Endodermal cell (in vitro differentiated cells): Measurements from ENCODE around the gene IGFBP3. TPM values are rescaled to one million over a fixed set of nuclear protein-coding genes. Genes with fewer than 3 reads are reported as not detected.

ENCODE experiments used
- DNase-seq: peaks from one replicate; pipeline ENCODE4 v3.0.0-alpha.2; 2017
- H3K27ac ChIP-seq: 2 replicates; pipeline ENCODE4 v1.5.1; 2013; ENCODE audit warnings: mild to moderate bottlenecking, low read depth, low read length, moderate library complexity
- H3K27me3 ChIP-seq: 2 replicates; pipeline ENCODE4 v1.6.1; 2013; ENCODE audit warnings: mild to moderate bottlenecking, low read length, moderate library complexity; ENCODE audit not compliant: insufficient read depth, control insufficient read depth, poor library complexity, severe bottlenecking
- H3K36me3 ChIP-seq: 2 replicates; pipeline ENCODE4 v1.7.0; 2013; ENCODE audit warnings: mild to moderate bottlenecking, low read length, moderate library complexity; ENCODE audit not compliant: control insufficient read depth, insufficient read depth
- H3K4me1 ChIP-seq: one replicate; pipeline ENCODE4 v1.7.0; 2013; ENCODE audit warnings: low read length; ENCODE audit not compliant: control insufficient read depth, insufficient read depth
- H3K4me3 ChIP-seq: 2 replicates; pipeline ENCODE4 v1.5.1; 2013; ENCODE audit warnings: mild to moderate bottlenecking, low read length, moderate library complexity
- H3K9ac ChIP-seq: 2 replicates; pipeline ENCODE4 v1.6.1; 2013; ENCODE audit warnings: mild to moderate bottlenecking, low read length, moderate library complexity; ENCODE audit not compliant: poor library complexity, severe bottlenecking; ENCODE audit errors: extremely low read depth
- H3K9me3 ChIP-seq: 2 replicates; pipeline ENCODE4 v1.6.1; 2013; ENCODE audit warnings: mild to moderate bottlenecking, low read length, moderate library complexity; ENCODE audit not compliant: control insufficient read depth
- H3K27ac Mint-ChIP-seq: 2 replicates; pipeline ENCODE4 v1.8.0; 2020; ENCODE audit warnings: mixed read lengths
- H3K27me3 Mint-ChIP-seq: 2 replicates; pipeline ENCODE4 v1.8.0; 2021; ENCODE audit warnings: mild to moderate bottlenecking, mixed read lengths; ENCODE audit not compliant: insufficient read depth
- H3K36me3 Mint-ChIP-seq: 2 replicates; pipeline ENCODE4 v1.8.0; 2020; ENCODE audit warnings: low read depth, mixed read lengths
- H3K4me1 Mint-ChIP-seq: 2 replicates; pipeline ENCODE4 v1.8.0; 2020; ENCODE audit warnings: mixed read lengths
- H3K4me3 Mint-ChIP-seq: 2 replicates; pipeline ENCODE4 v1.8.0; 2020; ENCODE audit warnings: mild to moderate bottlenecking, moderate library complexity, mixed read lengths
- H3K9me3 Mint-ChIP-seq: 2 replicates; pipeline ENCODE4 v1.8.0; 2020; ENCODE audit warnings: mild to moderate bottlenecking, mixed read lengths
- WGBS, 2 experiments: methylation state at CpG; one replicate each; pipeline versions ENCODE4 v1.1.5 to v1.1.7; 2013; ENCODE audit warnings: missing lambda C conversion rate in 2 of 2, mixed read lengths in 1 of 2; ENCODE audit not compliant: insufficient coverage in 1 of 2, insufficient read length in 1 of 2; 5-methylcytosine and 5-hydroxymethylcytosine counted together
- total RNA-seq, 2 donors: library from RNA; stranded (reverse); fragmentation: NEBNext Ultra II Directional in 1 of 2; extraction: Animal tissue kit (Norgen Biotek cat#: 25700) in 1 of 2; gene quantifications; 2 replicates in 1 of 2; 3 replicates in 1 of 2; pipeline ENCODE4 v1.2.1, GENCODE V29; 2021
- TF ChIP-seq, protein P1 (sequence below): fragments of 200-600 bp; sonication (generic); conservative IDR thresholded peaks from 2 replicates; pipeline ENCODE4 v1.5.0; 2021; ENCODE audit warnings: antibody characterized with exemption, mild to moderate bottlenecking

Gene IGFBP3
- total RNA-seq, 2 donors from 2014 or later: 7.4 to 20.3 TPM

DNA sequence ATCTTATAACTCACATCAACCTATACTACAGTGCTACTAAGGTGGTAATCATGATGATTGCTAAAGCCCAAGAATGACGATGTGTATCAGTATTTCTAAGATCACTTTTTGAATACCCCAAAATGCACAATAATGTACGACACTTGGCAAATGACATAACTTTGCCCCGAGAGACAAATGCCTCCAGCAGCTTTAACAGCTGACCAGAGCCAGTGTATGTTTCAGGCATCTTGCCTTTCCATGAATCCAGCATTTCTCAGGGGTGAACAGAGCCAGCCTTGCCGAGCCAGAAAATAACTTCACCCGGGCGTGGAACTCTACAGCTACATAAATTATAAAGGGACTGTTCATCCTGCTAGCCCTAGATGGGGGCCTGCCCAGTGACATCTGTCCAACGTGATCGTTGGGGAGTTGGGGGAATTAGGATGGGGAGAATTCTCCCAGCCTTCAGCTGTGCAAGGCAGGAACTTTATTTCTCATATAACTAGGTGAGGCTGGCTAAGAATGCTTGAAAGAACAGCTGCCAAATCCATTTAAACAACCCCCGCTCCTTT lies 1.8 kb downstream of the IGFBP3 start:
- H3K36me3 Mint-ChIP-seq: no peaks in the 10 kb centered on the region
- Histone ChIP-seq H3K4me1 (no peaks in the 10 kb centered on the region), H3K36me3 (no peaks in the 10 kb centered on the region), H3K9ac (no peak overlapping the region), H3K27ac (no peak overlapping the region), H3K27me3 (peaks cover 78% of the 10 kb centered on the region), H3K9me3 (no peaks in the 10 kb centered on the region), H3K4me3 (peak overlapping the region; percentile 74)
- peaks cover 81% of the 10 kb centered on the region for H3K27me3 Mint-ChIP-seq
- 82 to 92% methylated on average over 5 to 9 of the region's 9 CpGs for WGBS, 2 experiments
- DNase-seq: no peak
- no peak overlapping the region for H3K4me3 Mint-ChIP-seq
- no peak overlapping the region for H3K27ac Mint-ChIP-seq
- peaks cover 13% of the 10 kb centered on the region for H3K4me1 Mint-ChIP-seq
- TF ChIP-seq, protein P1, sequence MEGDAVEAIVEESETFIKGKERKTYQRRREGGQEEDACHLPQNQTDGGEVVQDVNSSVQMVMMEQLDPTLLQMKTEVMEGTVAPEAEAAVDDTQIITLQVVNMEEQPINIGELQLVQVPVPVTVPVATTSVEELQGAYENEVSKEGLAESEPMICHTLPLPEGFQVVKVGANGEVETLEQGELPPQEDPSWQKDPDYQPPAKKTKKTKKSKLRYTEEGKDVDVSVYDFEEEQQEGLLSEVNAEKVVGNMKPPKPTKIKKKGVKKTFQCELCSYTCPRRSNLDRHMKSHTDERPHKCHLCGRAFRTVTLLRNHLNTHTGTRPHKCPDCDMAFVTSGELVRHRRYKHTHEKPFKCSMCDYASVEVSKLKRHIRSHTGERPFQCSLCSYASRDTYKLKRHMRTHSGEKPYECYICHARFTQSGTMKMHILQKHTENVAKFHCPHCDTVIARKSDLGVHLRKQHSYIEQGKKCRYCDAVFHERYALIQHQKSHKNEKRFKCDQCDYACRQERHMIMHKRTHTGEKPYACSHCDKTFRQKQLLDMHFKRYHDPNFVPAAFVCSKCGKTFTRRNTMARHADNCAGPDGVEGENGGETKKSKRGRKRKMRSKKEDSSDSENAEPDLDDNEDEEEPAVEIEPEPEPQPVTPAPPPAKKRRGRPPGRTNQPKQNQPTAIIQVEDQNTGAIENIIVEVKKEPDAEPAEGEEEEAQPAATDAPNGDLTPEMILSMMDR: no peak
- H3K9me3 Mint-ChIP-seq: no peaks in the 10 kb centered on the region

DNA sequence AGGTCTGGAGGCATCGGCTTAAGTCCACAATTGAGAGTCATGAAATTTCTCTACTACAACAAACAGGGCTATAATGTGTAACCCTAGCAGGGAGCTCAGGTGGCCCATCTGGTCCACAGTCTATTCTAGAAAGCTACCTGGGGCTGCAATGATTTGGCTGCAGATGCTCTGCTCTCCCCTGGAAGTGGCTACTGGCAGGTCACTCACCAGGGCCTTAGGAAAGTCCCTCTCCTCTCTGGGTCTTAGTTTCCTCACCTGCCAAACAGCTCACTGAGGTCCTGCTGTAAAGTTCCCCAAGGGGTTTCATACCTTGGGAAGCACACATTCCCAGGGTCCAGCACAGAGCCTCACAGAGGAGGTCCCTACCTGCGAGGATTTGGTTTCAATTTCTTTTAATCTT lies 2.5 kb downstream of the IGFBP3 start:
- Mint-ChIP-seq H3K4me3 (no peak overlapping the region), H3K27me3 (peaks cover 74% of the 10 kb centered on the region)
- no peak overlapping the region for H3K9ac ChIP-seq

DNA sequence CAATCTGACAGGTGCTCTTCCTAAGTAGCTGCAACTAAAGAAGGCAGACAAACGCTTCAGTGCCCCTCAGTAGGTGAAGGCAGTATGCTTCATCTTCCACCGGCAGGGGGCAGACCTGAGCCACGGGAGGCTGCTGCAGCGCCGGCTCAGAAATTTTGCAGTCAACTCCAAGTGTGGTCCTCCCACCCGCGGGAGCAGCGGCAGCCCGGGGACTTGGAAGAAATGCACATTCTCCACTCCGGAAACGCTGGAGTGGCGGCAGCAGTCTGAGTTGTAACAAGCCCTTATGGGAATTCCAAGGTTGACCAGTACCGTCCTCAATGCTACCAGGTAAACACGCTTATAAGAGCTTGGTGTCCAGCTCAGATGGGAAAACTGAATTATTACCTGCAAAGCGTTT lies 3.4 kb downstream of the IGFBP3 start:
- TF ChIP-seq, protein P1: peak; percentile 96
- Mint-ChIP-seq H3K27me3 (peaks cover 67% of the 10 kb centered on the region), H3K9me3 (no peaks in the 10 kb centered on the region), H3K36me3 (no peaks in the 10 kb centered on the region), H3K4me1 (peaks cover 11% of the 10 kb centered on the region), H3K27ac (no peak overlapping the region), H3K4me3 (no peak overlapping the region)
- H3K9ac ChIP-seq: no peak overlapping the region
- no peaks in the 10 kb centered on the region for H3K9me3 ChIP-seq
- H3K27me3 ChIP-seq: peaks cover 61% of the 10 kb centered on the region
- no peak overlapping the region for H3K4me3 ChIP-seq
- peaks cover under 1% of the 10 kb centered on the region for H3K36me3 ChIP-seq
- H3K4me1 ChIP-seq: no peaks in the 10 kb centered on the region
- no peak overlapping the region for H3K27ac ChIP-seq
- WGBS, 2 experiments: 18% methylated on average over 15 of the region's 15 CpGs
- peak; percentile 94 for DNase-seq

More for the DNA sequence above, 2.5 kb downstream of the IGFBP3 start:
- Histone ChIP-seq H3K9me3 (no peaks in the 10 kb centered on the region), H3K4me3 (no peak overlapping the region), H3K36me3 (no peaks in the 10 kb centered on the region), H3K27me3 (peaks cover 70% of the 10 kb centered on the region), H3K27ac (no peak overlapping the region), H3K4me1 (no peaks in the 10 kb centered on the region)
- WGBS, 2 experiments: 91 to 100% methylated on average over 1 to 2 of the region's 2 CpGs
- Mint-ChIP-seq H3K4me1 (peaks cover 13% of the 10 kb centered on the region), H3K36me3 (no peaks in the 10 kb centered on the region), H3K9me3 (no peaks in the 10 kb centered on the region), H3K27ac (no peak overlapping the region)
- DNase-seq: peak; percentile 24
- TF ChIP-seq, protein P1: no peak
